ENCODE data around the gene C7orf25.

- TF ChIP-seq, protein P1, sequence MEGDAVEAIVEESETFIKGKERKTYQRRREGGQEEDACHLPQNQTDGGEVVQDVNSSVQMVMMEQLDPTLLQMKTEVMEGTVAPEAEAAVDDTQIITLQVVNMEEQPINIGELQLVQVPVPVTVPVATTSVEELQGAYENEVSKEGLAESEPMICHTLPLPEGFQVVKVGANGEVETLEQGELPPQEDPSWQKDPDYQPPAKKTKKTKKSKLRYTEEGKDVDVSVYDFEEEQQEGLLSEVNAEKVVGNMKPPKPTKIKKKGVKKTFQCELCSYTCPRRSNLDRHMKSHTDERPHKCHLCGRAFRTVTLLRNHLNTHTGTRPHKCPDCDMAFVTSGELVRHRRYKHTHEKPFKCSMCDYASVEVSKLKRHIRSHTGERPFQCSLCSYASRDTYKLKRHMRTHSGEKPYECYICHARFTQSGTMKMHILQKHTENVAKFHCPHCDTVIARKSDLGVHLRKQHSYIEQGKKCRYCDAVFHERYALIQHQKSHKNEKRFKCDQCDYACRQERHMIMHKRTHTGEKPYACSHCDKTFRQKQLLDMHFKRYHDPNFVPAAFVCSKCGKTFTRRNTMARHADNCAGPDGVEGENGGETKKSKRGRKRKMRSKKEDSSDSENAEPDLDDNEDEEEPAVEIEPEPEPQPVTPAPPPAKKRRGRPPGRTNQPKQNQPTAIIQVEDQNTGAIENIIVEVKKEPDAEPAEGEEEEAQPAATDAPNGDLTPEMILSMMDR (IDR thresholded peaks at IDR 0.05; ENCODE audit: low read depth, low read length): no peak
- TF ChIP-seq EZH2phosphoT487 (IDR thresholded peaks at IDR 0.05; ENCODE audit: low read depth): no peak
Observed at GRCh38 chr7:42956062-42956461, 44.2 kb upstream of the C7orf25 start.

Measured in OCI-LY3 (cell line).